HFF-Myc (cell line): Measurements from ENCODE around the gene USP38.

Experiments
- DNase-seq: peaks from one replicate; pipeline ENCODE4 v3.0.0-alpha.2; 2011; ENCODE audit warnings: low read depth; ENCODE audit errors: extremely low read depth
- H3K4me3 ChIP-seq: replicated peaks from 2 replicates; pipeline ENCODE4 v1.5.1; 2011; ENCODE audit warnings: low read depth, mild to moderate bottlenecking, control low read depth, low read length
- CTCF ChIP-seq: IDR thresholded peaks from 2 replicates; pipeline ENCODE4 v1.5.1; 2012; ENCODE audit warnings: mild to moderate bottlenecking, low read depth, low read length, control low read depth; ENCODE audit errors: missing control alignments

USP38 gene

GRCh38 chr4:143247866-143248265, 63.1 kb downstream of the USP38 start:
- no peak for DNase-seq
- no peak overlapping the region for H3K4me3 ChIP-seq
- TF ChIP-seq CTCF = no peak

- DNase-seq = no peak
- no peak overlapping the region for H3K4me3 ChIP-seq
- no peak for TF ChIP-seq CTCF
These were observed 64.1 kb downstream of the USP38 start for GRCh38 chr4:143248827-143249226.

- TF ChIP-seq CTCF = no peak
- DNase-seq = no peak
- H3K4me3 ChIP-seq = no peak overlapping the region
These were observed 65.9 kb downstream of the USP38 start for GRCh38 chr4:143250617-143251016.

GRCh38 chr4:143251348-143251747, 66.6 kb downstream of the USP38 start:
- H3K4me3 ChIP-seq = no peak overlapping the region
- no peak for DNase-seq
- TF ChIP-seq CTCF = no peak

GRCh38 chr4:143251779-143252178, 67.1 kb downstream of the USP38 start:
- DNase-seq = no peak

GRCh38 chr4:143252478-143252877, 67.8 kb downstream of the USP38 start:
- H3K4me3 ChIP-seq = no peak overlapping the region
- no peak for DNase-seq
- no peak for TF ChIP-seq CTCF

More at GRCh38 chr4:143251779-143252178, 67.1 kb downstream of the USP38 start:
- H3K4me3 ChIP-seq = no peak overlapping the region
- TF ChIP-seq CTCF = no peak

- no peak for DNase-seq
- H3K4me3 ChIP-seq = no peak overlapping the region
- no peak for TF ChIP-seq CTCF
These were observed 68.4 kb downstream of the USP38 start for GRCh38 chr4:143253166-143253565.
